Measurements from ENCODE around the gene PRKCB. TPM values are rescaled to one million over a fixed set of nuclear protein-coding genes. Genes with fewer than 3 reads are reported as not detected.

PRKCB gene
- total and polyA plus RNA-seq, 7 donors: 0.13 to 1.5 (median 0.83) TPM

- no peak for TF ChIP-seq CTCF (IDR thresholded peaks at IDR 0.05)
- no peak for ATAC-seq
- 43 to 57% (median 54%) methylated on average over 3 of the region's 3 CpGs for WGBS, 3 donors
- Histone ChIP-seq H3K27ac (no peak overlapping the region), H3K36me3 (ENCODE audit: insufficient read depth in 1 of 2, low read depth in 1 of 2) (no peaks in the 10 kb centered on the region), H3K9me3 (no peaks in the 10 kb centered on the region), H3K27me3 (ENCODE audit: insufficient read depth in 3 of 3, low read length in 2 of 3) (no peaks in the 10 kb centered on the region), H3K4me1 (no peaks in the 10 kb centered on the region), H3K4me3 (no peak overlapping the region)
- DNase-seq: no peak
- intact Hi-C loops (cut with DNase I): no loop called here
Observed at GRCh38 chr16:24125214-24125613, 289.4 kb downstream of the PRKCB start.

GRCh38 chr16:24129412-24129918 lies 293.7 kb downstream of the PRKCB start:
- H3K9me3 ChIP-seq: no peaks in the 10 kb centered on the region
- no peak for TF ChIP-seq CTCF (IDR thresholded peaks at IDR 0.05)
- H3K36me3 ChIP-seq (ENCODE audit: insufficient read depth in 1 of 2, low read depth in 1 of 2): no peaks in the 10 kb centered on the region
- intact Hi-C loops (cut with DNase I): no loop called here
- H3K4me3 ChIP-seq: no peak overlapping the region
- H3K4me1 ChIP-seq: no peaks in the 10 kb centered on the region
- H3K27ac ChIP-seq: no peak overlapping the region
- no peak for ATAC-seq
- WGBS, 3 donors: 57 to 71% (median 64%) methylated on average over 4 of the region's 4 CpGs
- DNase-seq: no peak
- no peaks in the 10 kb centered on the region for H3K27me3 ChIP-seq (ENCODE audit: insufficient read depth in 3 of 3, low read length in 2 of 3)

- H3K36me3 ChIP-seq (ENCODE audit: insufficient read depth in 1 of 2, low read depth in 1 of 2): no peaks in the 10 kb centered on the region
- H3K4me1 ChIP-seq: no peaks in the 10 kb centered on the region
- no peak for ATAC-seq
- no peak overlapping the region for H3K4me3 ChIP-seq
- TF ChIP-seq CTCF (IDR thresholded peaks at IDR 0.05): no peak
- intact Hi-C loops (cut with DNase I): no loop called here
- WGBS, 3 donors: 43 to 52% (median 48%) methylated on average over 10 of the region's 10 CpGs
- H3K27ac ChIP-seq: no peak overlapping the region
- H3K27me3 ChIP-seq (ENCODE audit: insufficient read depth in 3 of 3, low read length in 2 of 3): no peaks in the 10 kb centered on the region
- no peaks in the 10 kb centered on the region for H3K9me3 ChIP-seq
- DNase-seq: no peak
Observed at GRCh38 chr16:24130494-24131085, 294.8 kb downstream of the PRKCB start.

GRCh38 chr16:24131294-24131693 lies 295.5 kb downstream of the PRKCB start:
- no peak for TF ChIP-seq CTCF (IDR thresholded peaks at IDR 0.05)
- Histone ChIP-seq H3K4me1 (no peaks in the 10 kb centered on the region), H3K27me3 (ENCODE audit: insufficient read depth in 3 of 3, low read length in 2 of 3) (no peaks in the 10 kb centered on the region), H3K27ac (no peak overlapping the region), H3K36me3 (ENCODE audit: insufficient read depth in 1 of 2, low read depth in 1 of 2) (no peaks in the 10 kb centered on the region), H3K4me3 (no peak overlapping the region), H3K9me3 (no peaks in the 10 kb centered on the region)
- WGBS, 3 donors: 22 to 58% (median 27%) methylated on average over 2 of the region's 2 CpGs
- DNase-seq (no peak), ATAC-seq (no peak)
- intact Hi-C loops (cut with DNase I): no loop called here
